GM23248 (cell line): ENCODE results near the gene ERLEC1.

Experiments
- EZH2 ChIP-seq: fragments of 200-600 bp; sonication (generic); IDR thresholded peaks from 2 replicates; pipeline ENCODE4 v1.6.1; 2018; ENCODE audit warnings: antibody characterized with exemption, mild to moderate bottlenecking; ENCODE audit not compliant: insufficient read depth, poor library complexity, severe bottlenecking
- EZH2phosphoT487 ChIP-seq: fragments of 200-600 bp; sonication (generic); IDR thresholded peaks from 2 replicates; pipeline ENCODE4 v1.6.1; 2018; ENCODE audit warnings: antibody characterized with exemption, moderate library complexity, mild to moderate bottlenecking, low read depth; ENCODE audit not compliant: insufficient read depth

DNA sequence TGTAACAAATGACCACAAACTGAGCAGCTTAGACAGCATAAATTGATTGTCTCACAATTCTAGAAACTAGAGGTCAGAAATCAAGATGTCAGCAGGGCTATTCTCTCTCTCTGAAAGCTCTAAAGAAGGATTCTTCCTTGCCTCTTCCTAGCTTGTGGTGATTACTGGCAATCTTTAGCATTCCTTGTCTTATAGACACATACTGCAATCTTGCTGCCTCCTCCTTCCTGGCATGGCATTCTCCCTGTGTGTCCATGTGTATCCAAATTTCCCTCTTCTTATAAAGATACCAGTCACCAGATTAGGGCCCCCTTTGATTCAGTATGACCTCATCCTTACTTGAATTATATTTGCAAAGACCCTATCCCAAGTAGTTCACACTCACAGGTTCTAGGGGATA is 2.4 kb upstream of the ERLEC1 start:
- TF ChIP-seq EZH2 = no peak
- no peak for TF ChIP-seq EZH2phosphoT487
